ENCODE data around the gene KIZ. TPM values are rescaled to one million over a fixed set of nuclear protein-coding genes. Genes with fewer than 3 reads are reported as not detected.

KIZ gene
- total RNA-seq, 2 experiments from 2014 or later = 11.3 to 13.0 TPM

GRCh38 chr20:21100578-21101452 is 25.1 kb upstream of the KIZ start:
- Mint-ChIP-seq H3K9me3 (no peaks in the 10 kb centered on the region), H3K27ac (no peak overlapping the region), H3K27me3 (ENCODE audit: low read depth) (peaks cover 76% of the 10 kb centered on the region)

GRCh38 chr20:21101453-21101931 is 24.4 kb upstream of the KIZ start:
- no peaks in the 10 kb centered on the region for H3K9me3 Mint-ChIP-seq
- H3K27ac Mint-ChIP-seq = no peak overlapping the region
- DNase-seq = no peak
- CTCF ChIA-PET = interaction anchor here (0.6 to 1.7 kb wide), 4 partner anchors 24 to 404 kb away, joined by 3 to 6 read pairs (median 4); partner anchors contain the start of gene KIZ
- peaks cover 79% of the 10 kb centered on the region for H3K27me3 Mint-ChIP-seq (ENCODE audit: low read depth)
- peaks cover 34% of the 10 kb centered on the region for H3K4me1 Mint-ChIP-seq (ENCODE audit: low read depth)
- no peaks in the 10 kb centered on the region for H3K36me3 Mint-ChIP-seq (ENCODE audit: low read depth)
- intact Hi-C loops (cut with micrococcal nuclease) = loop anchor here (5.0 kb wide), 2 partner anchors 239 to 739 kb away; no protein-coding TSS in a partner anchor
- H3K4me3 Mint-ChIP-seq = peak overlapping the region; percentile 78

More at GRCh38 chr20:21100578-21101452, 25.1 kb upstream of the KIZ start:
- CTCF ChIA-PET = interaction anchor here (1.0 to 1.7 kb wide), 2 partner anchors 53 to 405 kb away, joined by 4 to 6 read pairs; no protein-coding TSS in a partner anchor
- Mint-ChIP-seq H3K4me1 (ENCODE audit: low read depth) (peaks cover 32% of the 10 kb centered on the region), H3K4me3 (peak overlapping the region; percentile 78), H3K36me3 (ENCODE audit: low read depth) (no peaks in the 10 kb centered on the region)
- DNase-seq = no peak
- intact Hi-C loops (cut with micrococcal nuclease) = loop anchor here (1.0 to 5.0 kb wide), 4 partner anchors 24 to 739 kb away; no protein-coding TSS in a partner anchor

- Mint-ChIP-seq H3K27me3 (ENCODE audit: low read depth) (peaks cover 78% of the 10 kb centered on the region), H3K4me3 (peak overlapping the region; percentile 67), H3K36me3 (ENCODE audit: low read depth) (no peaks in the 10 kb centered on the region), H3K27ac (no peak overlapping the region), H3K9me3 (no peaks in the 10 kb centered on the region), H3K4me1 (ENCODE audit: low read depth) (peaks cover 34% of the 10 kb centered on the region)
- CTCF ChIA-PET = interaction anchor here (0.6 to 1.7 kb wide), 5 partner anchors 24 to 416 kb away, joined by 3 to 6 read pairs (median 4); partner anchors contain the start of gene KIZ
- DNase-seq = peak; percentile 12
- intact Hi-C loops (cut with micrococcal nuclease) = loop anchor here (2.0 to 5.0 kb wide), 3 partner anchors 240 to 740 kb away; no protein-coding TSS in a partner anchor
Observed at GRCh38 chr20:21101932-21102575, 23.8 kb upstream of the KIZ start.

- peak; percentile 30 for DNase-seq
- peaks cover 34% of the 10 kb centered on the region for H3K4me1 Mint-ChIP-seq (ENCODE audit: low read depth)
- H3K36me3 Mint-ChIP-seq (ENCODE audit: low read depth) = no peaks in the 10 kb centered on the region
- peaks cover 77% of the 10 kb centered on the region for H3K27me3 Mint-ChIP-seq (ENCODE audit: low read depth)
- intact Hi-C loops (cut with micrococcal nuclease) = loop anchor here (2.0 to 5.0 kb wide), 3 partner anchors 240 to 740 kb away; no protein-coding TSS in a partner anchor
- CTCF ChIA-PET = interaction anchor here (0.9 to 1.7 kb wide), 3 partner anchors 23 to 415 kb away, joined by 3 to 6 read pairs (median 4); partner anchors contain the start of gene KIZ
- no peak overlapping the region for H3K27ac Mint-ChIP-seq
- H3K4me3 Mint-ChIP-seq = peak overlapping the region; percentile 67
- no peaks in the 10 kb centered on the region for H3K9me3 Mint-ChIP-seq
Observed at GRCh38 chr20:21102603-21103311, 23.1 kb upstream of the KIZ start.

GRCh38 chr20:21103582-21104465 is 22.1 kb upstream of the KIZ start:
- CTCF ChIA-PET = no interaction called here
- H3K4me1 Mint-ChIP-seq (ENCODE audit: low read depth) = peaks cover 32% of the 10 kb centered on the region

GRCh38 chr20:21104466-21104761 is 21.5 kb upstream of the KIZ start:
- intact Hi-C loops (cut with micrococcal nuclease) = loop anchor here (5.0 kb wide), 2 partner anchors 242 to 742 kb away; no protein-coding TSS in a partner anchor
- Mint-ChIP-seq H3K9me3 (no peaks in the 10 kb centered on the region), H3K4me3 (no peak overlapping the region), H3K36me3 (ENCODE audit: low read depth) (no peaks in the 10 kb centered on the region), H3K27ac (no peak overlapping the region), H3K4me1 (ENCODE audit: low read depth) (peaks cover 27% of the 10 kb centered on the region), H3K27me3 (ENCODE audit: low read depth) (peaks cover 71% of the 10 kb centered on the region)
- no peak for DNase-seq
- CTCF ChIA-PET = no interaction called here

More at GRCh38 chr20:21103582-21104465, 22.1 kb upstream of the KIZ start:
- H3K27ac Mint-ChIP-seq = no peak overlapping the region
- DNase-seq = peak; percentile 19
- intact Hi-C loops (cut with micrococcal nuclease) = loop anchor here (2.0 to 5.0 kb wide), 3 partner anchors 242 to 742 kb away; no protein-coding TSS in a partner anchor
- H3K4me3 Mint-ChIP-seq = peak overlapping the region; percentile 67
- H3K27me3 Mint-ChIP-seq (ENCODE audit: low read depth) = peaks cover 73% of the 10 kb centered on the region
- H3K36me3 Mint-ChIP-seq (ENCODE audit: low read depth) = no peaks in the 10 kb centered on the region
- no peaks in the 10 kb centered on the region for H3K9me3 Mint-ChIP-seq

- no peaks in the 10 kb centered on the region for H3K36me3 Mint-ChIP-seq (ENCODE audit: low read depth)
- CTCF ChIA-PET = no interaction called here
- peaks cover 27% of the 10 kb centered on the region for H3K4me1 Mint-ChIP-seq (ENCODE audit: low read depth)
- DNase-seq = no peak
- no peaks in the 10 kb centered on the region for H3K9me3 Mint-ChIP-seq
- peaks cover 72% of the 10 kb centered on the region for H3K27me3 Mint-ChIP-seq (ENCODE audit: low read depth)
- H3K27ac Mint-ChIP-seq = no peak overlapping the region
- no peak overlapping the region for H3K4me3 Mint-ChIP-seq
- intact Hi-C loops (cut with micrococcal nuclease) = loop anchor here (5.0 kb wide), 2 partner anchors 243 to 743 kb away; no protein-coding TSS in a partner anchor
Observed at GRCh38 chr20:21104921-21105320, 21.0 kb upstream of the KIZ start.

GRCh38 chr20:21105429-21106170 is 20.3 kb upstream of the KIZ start:
- H3K9me3 Mint-ChIP-seq = no peaks in the 10 kb centered on the region
- peaks cover 72% of the 10 kb centered on the region for H3K27me3 Mint-ChIP-seq (ENCODE audit: low read depth)
- peaks cover 26% of the 10 kb centered on the region for H3K4me1 Mint-ChIP-seq (ENCODE audit: low read depth)
- CTCF ChIA-PET = no interaction called here
- H3K36me3 Mint-ChIP-seq (ENCODE audit: low read depth) = no peaks in the 10 kb centered on the region
- DNase-seq = peak; percentile 22
- intact Hi-C loops (cut with micrococcal nuclease) = no loop called here
- H3K27ac Mint-ChIP-seq = no peak overlapping the region
- H3K4me3 Mint-ChIP-seq = peak overlapping the region; percentile 46

GRCh38 chr20:21106171-21107017 is 19.5 kb upstream of the KIZ start, which contains the start of gene LINC00237:
TSS of gene LINC00237 (minus strand) at chr20:21106358.
- Mint-ChIP-seq H3K27me3 (ENCODE audit: low read depth) (peaks cover 66% of the 10 kb centered on the region), H3K9me3 (no peaks in the 10 kb centered on the region), H3K27ac (no peak within 1 kb of the TSS), H3K4me1 (ENCODE audit: low read depth) (peaks cover 22% of the 10 kb centered on the region), H3K36me3 (ENCODE audit: low read depth) (no peaks in the 10 kb centered on the region), H3K4me3 (peak within 1 kb of the TSS; percentile 46)
- DNase-seq = no peak
- CTCF ChIA-PET = no interaction called here
- intact Hi-C loops (cut with micrococcal nuclease) = no loop called here

GRCh38 chr20:21109144-21109543 is 16.7 kb upstream of the KIZ start:
- CTCF ChIA-PET = no interaction called here
- intact Hi-C loops (cut with micrococcal nuclease) = no loop called here
- H3K27ac Mint-ChIP-seq = no peak overlapping the region

More at GRCh38 chr20:21109144-21109543, 16.7 kb upstream of the KIZ start:
- H3K4me1 Mint-ChIP-seq (ENCODE audit: low read depth) = peaks cover 5% of the 10 kb centered on the region
- no peaks in the 10 kb centered on the region for H3K36me3 Mint-ChIP-seq (ENCODE audit: low read depth)
- DNase-seq = no peak
- peaks cover 47% of the 10 kb centered on the region for H3K27me3 Mint-ChIP-seq (ENCODE audit: low read depth)
- no peak overlapping the region for H3K4me3 Mint-ChIP-seq
- no peaks in the 10 kb centered on the region for H3K9me3 Mint-ChIP-seq

All from activated naive CD4-positive, alpha-beta T cell treated with anti-CD3 and anti-CD28 coated beads for 36 hours (primary cell).